Stimulated activated CD8-positive, alpha-beta memory T cell treated with anti-CD3 and anti-CD28 coated beads, Interleukin-7, amount 100 ng/mL, for 1 hour (primary cell): Measurements from ENCODE around the gene ITIH4.

ENCODE experiments used
- DNase-seq, 2 donors: peaks; one replicate each; pipeline ENCODE4 v3.0.0-alpha.2; 2020; ENCODE audit warnings: low read depth in 2 of 2

ITIH4 gene

DNA sequence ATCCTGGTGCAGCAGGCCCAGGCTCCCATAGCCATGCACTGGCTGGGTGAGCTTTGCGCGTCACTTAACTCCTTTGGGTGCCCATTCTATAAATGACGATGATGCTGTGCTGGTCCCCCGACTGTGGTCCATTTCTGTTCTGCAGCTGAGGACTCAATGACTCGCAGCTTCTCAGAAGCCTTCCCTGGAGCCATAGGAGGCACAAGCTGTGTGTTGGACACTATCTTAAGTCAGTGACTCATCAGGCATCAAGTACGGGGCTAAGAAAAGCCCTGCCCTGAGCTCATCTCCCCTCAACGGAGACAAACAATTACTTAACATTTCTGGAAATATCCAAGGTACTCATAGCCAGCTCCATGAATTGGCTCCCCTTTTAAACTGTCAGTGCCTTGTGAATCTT is 18.1 kb upstream of the ITIH4 start:
- DNase-seq = no peak

DNA sequence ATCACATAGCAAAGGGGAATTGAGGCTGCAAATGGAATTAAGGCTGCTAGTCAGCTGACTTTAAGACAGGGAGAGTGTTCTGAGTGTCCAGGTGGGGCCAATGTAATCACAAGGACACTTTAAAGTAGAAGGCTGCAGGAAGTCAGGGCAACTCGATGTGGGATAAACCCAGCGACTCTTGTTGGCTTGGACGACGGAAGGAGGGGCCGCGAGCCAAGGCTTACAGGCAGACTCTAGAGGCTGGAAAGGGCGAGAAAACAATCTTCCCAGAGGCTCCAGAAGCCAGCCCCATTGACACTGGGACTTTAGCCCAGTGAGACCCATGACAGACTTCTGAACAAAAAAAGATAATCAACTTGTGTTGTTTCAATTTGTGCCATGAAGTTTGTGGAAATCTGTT is 17.3 kb upstream of the ITIH4 start:
- no peak for DNase-seq

DNA sequence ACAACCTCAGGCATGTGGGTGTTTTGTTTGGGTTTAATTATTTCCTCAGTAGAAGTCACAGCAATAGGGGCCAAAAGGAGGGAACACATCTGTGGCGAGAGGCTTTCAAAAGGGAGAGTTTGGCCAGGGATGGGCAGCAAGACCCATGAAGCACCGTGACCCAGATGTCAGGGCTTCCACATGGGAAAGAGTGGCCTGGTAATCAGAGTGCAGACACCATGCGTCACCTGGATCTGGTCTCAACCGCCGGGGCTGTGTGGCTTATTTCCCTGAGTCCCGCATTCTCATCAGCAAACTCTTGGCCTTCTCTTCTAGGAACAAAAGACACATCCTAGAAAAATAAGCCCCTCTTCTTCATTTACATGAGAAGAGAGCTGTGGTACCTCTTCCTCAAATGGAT is 16.8 kb upstream of the ITIH4 start:
- no peak for DNase-seq

DNA sequence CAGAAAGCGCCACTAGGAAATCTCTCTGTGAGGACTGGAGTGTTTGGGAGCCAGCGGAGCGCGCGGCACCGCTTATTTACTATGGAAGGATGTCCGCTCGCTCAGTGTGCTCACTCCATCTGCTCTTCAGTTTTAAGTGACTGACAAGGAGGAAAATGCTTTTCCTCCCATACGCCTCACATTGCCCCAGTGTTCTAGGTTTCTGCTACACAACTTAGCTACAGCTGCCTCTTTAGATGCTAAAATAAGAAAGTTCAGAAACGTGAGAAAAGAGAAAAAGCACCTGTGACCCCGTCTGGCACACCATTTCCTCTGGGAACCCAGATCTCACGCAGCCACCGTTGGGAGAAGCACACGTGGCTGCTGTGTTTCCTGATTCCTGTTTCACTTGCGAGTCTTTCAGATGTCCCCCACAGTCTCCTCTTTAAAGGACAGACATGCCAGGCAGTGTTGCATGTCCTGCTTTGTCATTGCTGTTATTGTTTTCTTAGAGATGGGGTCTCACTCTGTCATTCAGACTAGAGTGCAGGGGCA is 16.0 kb upstream of the ITIH4 start:
- DNase-seq = no peak

DNA sequence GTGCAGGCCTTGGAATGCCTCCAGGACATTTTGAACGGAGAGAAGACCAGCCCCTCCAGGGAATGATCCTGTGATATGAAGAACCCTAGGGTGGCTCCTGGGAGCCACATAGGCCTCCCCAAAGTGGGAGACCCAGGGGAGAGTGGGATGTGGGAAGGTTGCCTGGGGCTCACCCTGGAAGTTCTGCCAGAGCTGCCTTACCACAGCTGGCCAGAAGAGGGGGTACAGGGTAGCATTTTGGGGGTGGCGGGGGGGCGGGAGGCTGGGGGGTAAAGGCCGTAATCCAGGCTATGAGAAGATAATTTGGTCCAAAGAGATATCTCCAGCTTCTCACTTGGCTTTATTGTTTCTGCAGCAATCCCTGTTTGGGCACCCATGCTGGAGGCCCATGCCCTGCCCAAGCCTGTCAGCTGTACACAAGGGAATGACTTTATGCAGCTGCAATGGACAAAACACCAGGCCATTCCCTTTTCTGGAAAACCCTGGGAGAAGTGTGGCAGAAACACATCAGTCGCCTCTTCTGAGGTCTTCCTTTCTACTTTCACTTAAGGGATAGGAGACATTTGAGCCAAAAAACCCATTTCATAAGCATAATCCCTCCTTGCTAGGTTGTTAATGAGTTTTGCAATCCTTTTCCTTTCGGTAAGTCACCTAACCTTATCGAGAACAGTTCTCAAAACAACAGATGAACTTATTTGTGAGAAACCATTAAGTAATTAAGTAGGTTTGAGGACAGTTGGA is 15.4 kb upstream of the ITIH4 start:
- DNase-seq = no peak

DNA sequence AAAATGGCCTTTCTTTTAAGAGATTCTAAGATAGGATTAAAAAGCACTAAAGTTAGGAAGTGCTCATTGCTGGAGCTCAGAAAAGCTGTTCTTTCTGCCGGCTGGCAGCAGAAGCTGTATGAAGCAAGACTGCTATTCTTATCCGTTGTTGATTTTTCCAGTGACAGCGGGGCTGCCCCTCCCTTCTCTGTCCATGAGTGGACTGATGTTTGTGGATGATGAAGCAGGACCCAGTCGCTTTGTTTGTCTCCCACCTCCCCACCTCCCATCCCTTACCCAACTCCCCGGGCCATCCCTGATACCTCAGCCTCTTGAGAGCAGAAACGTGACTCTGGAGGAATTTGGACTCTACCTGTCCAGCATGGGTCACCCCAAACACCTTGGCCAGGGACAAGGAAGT is 14.7 kb upstream of the ITIH4 start:
- no peak for DNase-seq

DNA sequence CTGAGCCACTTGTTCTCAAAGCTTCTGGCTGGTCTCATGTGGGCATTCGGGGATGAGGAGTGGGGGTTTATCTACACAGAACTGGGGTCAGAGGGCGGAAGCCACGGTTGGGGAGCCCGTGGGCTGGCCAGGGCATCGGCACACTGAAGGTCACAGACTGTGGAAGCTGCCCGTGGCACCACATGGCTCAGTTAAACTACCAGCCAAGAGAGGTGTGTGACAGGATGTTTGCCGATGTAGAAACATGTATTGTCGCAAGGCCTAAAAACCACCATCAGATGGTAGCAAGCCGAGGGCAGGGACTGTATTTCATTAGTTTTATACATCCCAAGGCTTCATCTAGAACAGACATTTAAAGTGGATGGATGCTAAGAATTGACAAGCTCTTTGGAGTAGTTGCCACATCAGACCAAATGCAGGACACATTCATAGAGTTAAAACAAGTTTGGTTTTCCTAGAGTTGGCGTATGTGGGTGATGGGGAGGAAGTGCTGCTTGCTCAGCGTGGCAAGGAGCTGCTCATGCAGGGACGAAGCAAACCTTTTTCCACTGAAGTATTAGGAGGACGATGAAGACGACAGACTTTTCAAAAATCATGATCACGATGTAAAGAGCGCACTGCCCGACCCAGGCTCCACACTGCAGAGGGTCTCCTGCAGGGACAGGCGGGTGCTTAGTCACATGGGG is 14.0 kb upstream of the ITIH4 start:
- DNase-seq = no peak

DNA sequence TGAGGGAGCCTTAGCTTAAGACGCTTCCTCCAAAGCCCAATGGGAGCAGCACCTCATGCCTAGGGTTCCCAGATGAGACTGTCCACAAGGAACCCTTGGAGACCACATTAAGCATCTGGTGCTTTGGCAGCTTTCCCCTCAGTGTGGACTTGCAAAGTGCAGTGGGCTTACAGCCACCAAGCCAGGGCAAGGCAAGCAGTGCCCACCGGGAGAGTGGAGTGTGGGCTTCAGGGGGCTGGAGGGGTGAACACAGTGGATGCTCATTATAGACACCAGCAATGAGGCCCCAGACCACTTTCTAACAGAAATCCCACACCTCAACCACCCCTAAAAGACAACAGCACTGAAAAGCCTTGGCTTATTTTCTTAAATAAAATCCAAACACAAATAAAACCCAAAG is 13.4 kb upstream of the ITIH4 start:
- no peak for DNase-seq

DNA sequence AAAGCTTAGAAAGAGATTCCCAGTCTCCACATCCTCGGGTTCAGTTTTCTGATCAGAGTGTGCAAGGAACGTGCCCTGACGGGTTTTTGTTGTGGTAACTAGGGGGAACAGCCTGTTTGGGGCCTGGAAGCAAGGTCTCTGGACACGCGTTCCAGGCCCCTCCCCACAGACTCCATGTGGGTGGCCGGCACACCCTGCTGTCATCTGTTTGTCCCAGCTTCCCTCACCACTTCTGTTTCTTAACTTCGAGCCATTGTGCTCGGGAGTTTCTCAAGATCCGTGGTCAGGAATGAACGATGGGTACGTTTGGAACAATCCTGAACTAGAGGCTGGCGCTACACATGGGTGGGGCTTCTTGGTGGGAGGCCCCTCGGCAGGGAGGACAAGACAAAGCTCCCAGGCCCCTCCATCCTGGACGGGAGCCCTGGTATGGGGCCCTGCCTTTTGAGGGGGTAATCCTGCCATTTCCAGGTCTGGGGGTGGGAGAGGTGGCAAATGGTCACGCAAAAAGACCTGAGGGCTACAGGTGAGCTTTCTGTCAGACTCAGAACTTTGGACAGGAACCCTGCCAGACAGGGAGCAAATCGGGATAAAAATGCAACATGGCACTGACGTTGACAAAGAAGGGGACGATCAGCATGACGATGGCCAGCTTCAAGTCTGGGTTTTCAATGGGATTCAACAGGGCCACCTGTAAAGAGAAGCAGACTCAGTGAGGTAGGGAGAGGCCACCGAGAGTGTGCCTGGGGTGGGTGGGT is 12.8 kb upstream of the ITIH4 start:
- DNase-seq = no peak

DNA sequence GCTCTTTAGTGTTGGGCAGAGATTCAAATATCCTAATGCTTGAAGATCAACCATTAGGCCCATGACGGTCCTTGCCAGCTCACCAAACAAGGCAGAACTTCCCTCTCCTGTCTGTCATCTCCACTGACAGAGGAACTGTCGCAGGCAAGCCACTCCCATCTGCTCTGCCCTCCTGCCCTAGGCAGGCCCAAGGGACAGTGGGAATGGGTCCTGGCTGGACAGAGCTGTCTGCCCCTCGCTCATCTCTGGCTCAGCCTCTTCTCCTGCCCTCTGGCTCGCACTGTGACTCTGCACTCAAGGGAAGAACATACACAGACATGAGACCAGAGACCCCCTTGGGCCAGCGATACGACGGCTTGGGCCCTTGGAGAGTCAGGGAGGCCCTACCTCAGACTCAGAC is 12.0 kb upstream of the ITIH4 start:
- no peak for DNase-seq

DNA sequence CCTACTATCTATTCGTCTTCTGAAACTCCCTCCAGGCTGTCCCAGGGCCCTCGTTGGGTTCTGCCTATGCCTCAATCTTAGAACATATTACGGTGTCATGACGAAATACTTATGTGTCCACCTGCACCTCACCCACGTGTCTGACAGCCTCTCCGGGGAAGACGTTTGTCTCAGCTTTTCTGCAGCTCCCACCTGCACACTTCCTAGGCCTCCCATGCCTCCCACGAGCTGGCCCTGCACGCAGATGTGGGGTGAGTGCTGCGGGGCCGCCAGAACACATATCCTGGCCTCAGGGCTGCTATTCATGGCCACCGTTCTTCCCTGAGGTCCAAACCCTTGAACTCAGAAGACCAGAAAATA is 11.5 kb upstream of the ITIH4 start:
- DNase-seq = no peak

DNA sequence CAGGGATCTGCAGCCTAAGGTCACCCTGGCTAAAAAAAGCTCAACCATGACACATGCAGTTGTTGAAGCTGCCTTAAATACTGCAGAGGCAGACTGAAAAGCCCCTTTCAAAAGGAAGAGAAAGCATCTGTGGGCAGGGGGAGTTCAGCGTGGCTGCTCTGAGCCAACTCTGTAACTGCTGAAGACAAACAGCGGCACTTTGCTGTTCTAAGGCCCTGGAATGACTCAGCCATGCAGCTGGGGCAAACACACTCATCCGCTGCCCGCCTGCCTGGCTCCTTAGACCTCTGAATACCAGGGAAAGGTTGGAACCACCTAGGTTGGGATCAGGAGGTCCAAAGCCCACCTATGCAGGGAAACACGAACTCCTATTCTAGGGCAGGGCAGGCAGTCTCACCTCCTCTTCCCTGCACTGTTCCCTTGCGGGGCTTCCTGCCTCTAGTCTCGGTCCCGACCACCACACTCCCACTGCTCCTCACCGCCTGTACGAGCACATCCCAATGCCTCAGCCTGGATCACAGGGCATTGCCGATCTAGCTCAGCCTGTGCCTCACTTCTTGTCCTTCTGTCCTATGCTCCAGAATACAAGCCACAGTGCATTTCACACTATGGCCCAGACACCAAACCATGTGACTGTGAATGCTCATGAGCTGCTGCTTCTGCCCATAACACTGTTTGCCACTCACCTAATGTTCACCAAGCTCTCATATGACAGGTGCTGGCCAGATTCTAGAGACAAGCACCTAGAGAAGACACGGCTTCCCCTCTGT is 10.9 kb upstream of the ITIH4 start:
- DNase-seq = no peak

DNA sequence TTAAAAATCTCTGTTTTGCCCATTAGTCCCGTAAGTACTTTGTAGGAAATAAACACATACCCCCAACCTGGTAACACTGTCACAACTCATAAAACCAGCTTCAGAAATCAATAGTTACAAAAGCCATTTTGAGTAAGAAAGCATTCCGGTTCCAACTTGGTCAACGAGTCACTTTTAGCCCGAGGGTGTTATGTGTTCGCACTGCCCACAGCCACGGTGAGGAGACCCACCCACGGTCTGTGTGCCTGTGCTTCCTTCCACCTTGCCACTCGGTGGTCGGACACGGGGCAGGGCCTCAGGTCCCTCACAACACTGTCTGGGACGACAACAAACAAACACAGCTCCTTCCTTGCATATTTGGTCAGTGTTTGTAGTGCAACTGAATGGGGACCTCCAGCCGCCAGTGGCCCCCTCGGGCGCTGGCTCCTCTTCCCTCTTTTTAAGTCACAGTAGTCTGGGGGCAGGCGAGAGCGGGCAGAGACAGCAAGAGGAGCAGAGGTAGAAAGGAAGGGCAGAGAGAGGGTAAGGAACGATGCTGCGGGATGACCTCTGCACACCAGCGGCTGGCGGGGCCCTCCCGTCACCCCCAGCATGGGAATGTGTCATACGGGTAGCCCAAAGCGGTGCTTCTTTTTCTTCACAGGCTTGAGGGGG is 9.5 kb upstream of the ITIH4 start:
- DNase-seq = no peak

DNA sequence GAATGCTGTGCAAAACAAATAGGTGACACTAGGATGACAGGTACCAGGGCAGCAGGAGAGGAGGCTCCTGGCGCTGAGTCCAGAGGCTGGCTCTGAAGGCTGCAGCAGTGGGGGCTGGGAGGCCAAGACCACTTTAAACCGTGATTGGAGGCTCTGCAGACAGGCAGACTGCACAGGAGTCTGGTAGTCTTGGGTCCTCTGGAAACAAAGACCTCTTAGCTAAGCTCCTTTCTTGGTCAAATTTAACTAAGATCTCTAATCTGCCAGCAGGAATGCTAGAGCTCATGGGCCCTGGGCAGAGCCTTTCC is 8.8 kb upstream of the ITIH4 start:
- DNase-seq = no peak

DNA sequence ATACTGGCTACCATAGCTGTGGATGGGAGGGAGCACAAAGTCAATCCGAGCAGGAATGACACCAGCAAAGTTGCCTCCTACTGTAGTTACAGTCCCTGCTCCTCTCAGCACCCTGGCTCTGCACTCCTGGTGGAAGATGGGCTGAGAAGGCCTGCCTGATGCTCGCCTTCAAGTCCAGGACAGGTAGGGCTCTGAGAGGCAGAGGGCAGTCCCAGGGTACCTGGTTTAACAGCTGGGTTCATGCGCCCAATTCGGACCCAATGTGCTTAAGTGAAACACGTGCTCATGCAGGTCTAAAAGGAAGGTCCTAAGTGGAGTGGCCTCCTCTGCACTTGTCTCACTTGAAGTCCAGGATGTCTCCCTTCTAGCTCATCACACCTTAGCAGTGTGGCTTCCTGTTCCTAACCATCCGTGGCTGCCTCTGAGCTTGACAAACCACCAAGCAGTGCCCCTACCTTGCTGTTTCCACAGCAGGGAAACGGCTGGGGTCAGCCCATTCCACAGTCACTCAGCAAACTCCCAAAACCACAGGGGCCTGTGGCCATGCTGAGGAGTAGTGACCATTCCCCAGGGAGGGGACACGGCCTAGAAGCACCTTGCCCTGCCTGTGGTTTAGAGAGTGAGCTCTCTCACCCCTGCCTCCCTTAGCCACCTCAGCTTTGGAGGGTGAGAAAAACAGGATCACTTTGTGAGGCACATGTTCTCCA is 8.2 kb upstream of the ITIH4 start:
- DNase-seq = no peak

DNA sequence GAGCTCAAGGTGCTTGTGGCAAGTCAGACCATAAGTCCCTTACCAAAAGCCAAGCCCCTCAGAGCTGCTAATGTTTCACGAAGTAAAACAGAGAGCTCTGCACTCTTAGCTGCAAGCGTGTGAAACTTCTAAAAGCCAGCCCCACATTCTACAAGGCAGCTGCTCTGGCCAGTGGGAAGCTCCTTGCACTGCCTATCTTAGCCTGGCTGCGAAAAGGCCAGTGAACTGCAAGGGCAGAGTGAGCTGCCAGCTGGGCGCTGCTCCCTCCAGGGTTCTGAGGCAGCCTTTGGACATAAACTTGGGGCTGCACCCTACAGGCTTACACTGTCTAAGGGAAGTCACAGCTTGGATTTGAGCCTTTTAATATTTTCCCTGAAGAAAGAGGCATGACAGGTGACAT is 6.5 kb upstream of the ITIH4 start:
- no peak for DNase-seq

DNA sequence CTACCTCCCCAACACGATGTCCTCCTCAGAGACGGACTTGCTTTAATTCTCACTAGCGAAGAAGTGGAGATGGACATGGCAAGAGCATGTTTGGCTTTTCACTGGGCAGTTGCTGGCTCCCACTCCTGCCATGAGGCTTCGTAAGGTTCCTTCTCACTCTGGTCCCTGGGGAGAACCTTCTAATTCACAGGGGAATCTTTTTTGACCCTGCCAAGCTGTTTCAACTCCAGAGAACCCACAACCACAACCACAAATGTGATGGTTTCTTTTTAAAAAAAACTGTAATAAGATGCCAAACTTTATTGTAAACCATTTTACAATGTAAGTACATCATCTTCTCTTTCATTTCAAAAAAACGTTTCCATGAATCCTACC is 6.0 kb upstream of the ITIH4 start:
- no peak for DNase-seq

DNA sequence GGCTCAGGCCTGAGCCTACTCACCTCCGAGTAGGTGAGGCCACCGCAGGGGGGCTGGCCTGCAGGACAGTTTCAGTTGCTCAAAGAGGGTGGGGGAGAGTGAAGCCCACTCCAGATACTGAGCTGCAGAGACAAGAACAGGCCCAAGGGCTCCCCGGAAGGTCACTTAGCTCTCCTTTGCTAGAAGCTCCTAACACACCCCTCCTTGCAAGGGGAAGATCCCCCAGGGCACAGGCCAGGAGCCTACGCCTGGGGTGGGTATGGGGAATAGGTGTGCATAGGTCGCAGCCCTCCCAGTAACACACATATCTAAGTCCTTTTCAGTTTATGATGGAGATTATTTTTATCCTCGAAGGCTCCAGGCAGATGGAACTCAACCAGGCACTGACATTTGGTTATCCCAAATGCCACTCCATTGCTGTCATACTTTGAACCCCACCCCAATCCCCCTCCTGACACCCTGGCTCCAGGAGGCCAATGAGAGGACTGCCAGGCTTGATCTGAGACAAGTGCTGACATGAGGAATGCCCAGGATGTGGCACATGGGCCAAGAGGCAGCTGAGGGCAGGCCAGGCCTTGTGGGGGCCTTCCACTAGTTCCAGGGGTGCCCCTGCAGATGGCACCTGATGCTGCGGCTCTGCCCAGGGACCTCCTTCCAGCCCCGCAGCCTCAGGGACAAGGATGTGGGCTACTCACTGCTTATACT is 5.4 kb upstream of the ITIH4 start:
- no peak for DNase-seq

DNA sequence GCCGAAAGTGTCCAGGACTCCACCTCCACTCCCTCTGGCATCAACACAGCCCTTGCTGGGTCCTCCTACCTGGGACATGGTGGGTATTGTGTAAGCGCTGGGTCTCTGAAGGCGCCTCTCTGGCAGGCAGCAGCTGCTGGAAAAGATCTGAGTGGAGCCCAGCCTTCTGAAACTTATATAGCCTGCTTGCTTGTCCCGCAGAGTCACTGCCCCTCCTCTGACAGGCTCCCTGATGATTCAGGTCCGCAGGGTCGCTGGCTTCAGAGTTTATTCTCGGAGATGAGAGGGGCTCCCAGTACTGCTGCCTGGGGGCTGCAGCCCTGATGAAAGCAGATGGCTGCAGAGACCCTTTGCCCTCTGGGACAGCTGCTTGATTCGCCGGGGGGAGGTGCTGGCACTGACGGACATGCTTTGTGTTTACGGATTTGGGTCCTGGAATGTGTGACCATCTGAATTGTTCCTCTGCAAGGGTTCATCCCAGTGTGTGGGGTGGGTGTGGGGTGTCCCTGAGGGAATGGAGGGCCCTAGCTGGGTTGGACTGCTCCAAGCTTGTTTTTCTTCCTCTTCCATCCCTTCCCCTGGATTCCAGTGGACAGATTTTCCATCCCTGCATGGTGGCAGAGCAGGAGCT is 4.5 kb upstream of the ITIH4 start, which contains the start of gene MUSTN1:
TSS of gene MUSTN1 (minus strand) at position 149 of the 631 bp plus-strand sequence. CDS start at position 78, 71 bp downstream.
- DNase-seq = no peak

DNA sequence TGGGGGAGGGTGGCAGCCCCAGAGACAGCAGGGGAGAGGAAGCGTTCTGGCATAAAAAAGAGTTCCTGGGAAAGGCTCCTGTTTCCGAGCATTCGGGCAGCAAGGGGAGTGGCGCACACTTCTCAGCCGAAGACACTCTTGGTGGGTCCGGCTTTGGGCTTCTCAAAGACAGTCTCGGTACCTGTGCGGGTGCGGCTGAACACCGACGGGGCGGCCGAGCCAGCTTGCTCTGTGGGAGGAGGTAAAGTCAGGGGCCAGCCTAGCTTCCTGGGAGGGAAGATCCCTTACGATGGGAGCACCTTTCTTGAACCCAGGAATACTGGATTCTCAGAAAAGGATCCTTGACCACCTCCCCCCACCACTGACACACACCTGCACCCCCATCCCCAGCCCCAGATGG is 2.7 kb upstream of the ITIH4 start:
- DNase-seq = no peak
